Measurements from ENCODE around the gene ANK3.

DNA sequence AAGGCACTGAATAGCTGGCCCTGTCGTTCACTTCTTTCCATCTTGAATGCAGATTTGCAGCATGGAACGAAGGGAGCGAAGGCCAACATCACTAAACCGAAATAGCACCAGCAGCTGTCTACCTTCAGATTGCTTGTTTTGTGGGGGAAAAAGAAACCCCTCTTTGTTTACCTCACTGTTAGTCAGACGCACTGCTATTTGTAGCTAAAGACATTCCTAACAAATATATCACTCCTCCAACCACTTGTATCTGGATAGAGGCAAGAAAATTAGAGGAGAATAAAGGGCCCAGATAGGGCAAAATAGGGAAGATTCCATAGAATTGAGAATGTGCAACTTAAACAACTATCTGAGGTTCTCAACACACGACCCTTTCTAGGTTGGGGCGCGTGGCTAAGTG is 26.5 kb downstream of the ANK3 start:
- TF ChIP-seq, protein P1, sequence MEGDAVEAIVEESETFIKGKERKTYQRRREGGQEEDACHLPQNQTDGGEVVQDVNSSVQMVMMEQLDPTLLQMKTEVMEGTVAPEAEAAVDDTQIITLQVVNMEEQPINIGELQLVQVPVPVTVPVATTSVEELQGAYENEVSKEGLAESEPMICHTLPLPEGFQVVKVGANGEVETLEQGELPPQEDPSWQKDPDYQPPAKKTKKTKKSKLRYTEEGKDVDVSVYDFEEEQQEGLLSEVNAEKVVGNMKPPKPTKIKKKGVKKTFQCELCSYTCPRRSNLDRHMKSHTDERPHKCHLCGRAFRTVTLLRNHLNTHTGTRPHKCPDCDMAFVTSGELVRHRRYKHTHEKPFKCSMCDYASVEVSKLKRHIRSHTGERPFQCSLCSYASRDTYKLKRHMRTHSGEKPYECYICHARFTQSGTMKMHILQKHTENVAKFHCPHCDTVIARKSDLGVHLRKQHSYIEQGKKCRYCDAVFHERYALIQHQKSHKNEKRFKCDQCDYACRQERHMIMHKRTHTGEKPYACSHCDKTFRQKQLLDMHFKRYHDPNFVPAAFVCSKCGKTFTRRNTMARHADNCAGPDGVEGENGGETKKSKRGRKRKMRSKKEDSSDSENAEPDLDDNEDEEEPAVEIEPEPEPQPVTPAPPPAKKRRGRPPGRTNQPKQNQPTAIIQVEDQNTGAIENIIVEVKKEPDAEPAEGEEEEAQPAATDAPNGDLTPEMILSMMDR (IDR thresholded peaks at IDR 0.05 in 8 of 11, conservative IDR thresholded peaks at IDR 0.05 in 3 of 11), result no peak
- no peak for TF ChIP-seq POLR2AphosphoS5 (IDR thresholded peaks at IDR 0.05)

Data from spleen (tissue), 7 donors.